ENCODE measurements around the gene FLNC.

The FLNC gene

DNA sequence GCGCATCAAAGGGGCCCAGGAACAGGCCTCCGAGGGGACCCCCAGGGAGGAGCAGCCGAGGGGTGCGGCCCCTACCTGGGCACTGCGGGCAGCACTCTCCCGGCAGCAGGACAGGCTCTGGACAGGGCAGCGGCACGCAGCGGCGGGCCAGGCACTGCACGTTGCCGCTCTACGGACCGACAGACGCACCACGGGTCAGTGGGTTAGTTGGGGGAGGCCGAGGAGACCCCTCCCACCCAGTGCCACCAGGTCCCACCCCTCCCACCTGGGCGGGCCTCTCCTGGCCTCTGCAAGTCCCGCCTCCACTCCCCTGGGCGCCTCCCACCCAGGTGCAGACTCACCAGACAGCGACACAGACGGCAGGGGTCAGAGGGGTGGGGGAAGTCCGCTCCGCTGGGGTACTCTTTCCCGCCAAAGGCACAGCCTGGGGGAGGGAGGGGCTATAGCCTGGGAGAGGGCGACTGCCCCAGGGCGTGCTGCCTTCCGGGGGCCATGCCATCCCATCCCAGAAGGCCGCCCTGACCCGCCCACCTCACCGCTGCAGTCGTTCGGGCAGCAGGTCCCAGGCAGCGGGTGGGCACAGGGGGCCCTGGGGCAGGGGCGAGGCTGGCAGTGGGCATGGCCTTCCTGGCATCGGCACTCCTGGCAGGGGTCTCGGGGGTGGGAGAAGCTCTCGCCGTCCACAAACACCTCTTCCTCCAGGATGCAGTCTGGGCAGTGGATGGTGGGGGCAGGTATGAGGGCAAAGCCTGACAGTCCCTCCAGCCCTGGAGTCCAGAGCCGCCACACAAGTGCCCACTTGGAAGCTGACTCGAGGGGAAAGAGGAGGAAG, 61.1 kb downstream of the FLNC start:
- DNase-seq (ENCODE audit: low read depth) = no peak

DNA sequence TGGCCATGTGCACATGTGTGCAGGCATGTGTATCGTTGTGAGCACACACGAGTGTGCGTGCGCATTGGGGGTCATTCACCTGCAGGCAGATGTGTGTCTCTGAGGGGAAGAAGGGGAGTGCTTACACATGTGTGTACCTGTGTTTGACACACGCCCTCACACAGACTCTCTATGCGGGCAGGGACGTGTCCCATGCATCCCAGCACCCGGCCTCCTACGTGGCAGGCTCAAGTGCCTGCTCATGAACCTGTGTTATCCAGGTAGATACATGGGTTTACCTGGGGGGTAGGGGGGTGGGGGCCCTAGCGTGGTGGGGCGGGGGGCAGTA, 61.7 kb downstream of the FLNC start:
- no peak for DNase-seq (ENCODE audit: low read depth)

DNA sequence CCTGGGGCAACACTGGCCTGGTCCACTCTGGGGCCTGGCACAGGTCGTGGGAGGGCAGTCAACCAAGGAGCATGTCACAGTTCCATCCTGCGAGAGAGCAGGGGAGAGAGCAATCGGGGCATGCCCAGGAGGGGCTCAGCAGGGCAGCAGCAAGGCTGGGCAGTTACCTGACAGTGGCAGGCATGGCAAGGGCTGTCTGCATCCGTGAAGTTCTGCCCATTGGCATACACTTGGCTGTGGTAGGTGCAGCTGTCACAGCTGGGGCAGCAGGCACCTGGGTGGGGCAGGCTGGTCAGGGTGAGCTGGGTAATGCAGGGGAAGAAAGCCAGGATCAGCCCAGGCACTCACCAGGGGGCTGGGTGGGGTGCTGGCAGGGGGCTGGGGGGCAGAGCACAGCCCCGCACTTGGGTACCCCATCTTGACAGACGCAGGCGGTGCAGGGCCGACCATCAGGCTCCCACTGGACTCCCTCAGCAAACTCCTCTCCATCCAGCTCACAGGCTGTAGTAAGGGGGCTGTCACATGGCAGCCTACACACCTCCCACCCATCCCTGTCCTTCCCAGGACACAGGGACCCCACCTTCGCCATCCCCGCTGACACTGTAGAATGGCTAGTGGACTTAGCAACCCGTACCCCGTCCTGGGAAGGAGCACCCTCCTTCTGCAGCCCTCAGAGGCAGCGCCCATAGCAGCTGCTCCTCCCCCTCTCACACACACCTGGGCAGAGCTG, 62.5 kb downstream of the FLNC start:
- no peak for DNase-seq (ENCODE audit: low read depth)

DNA sequence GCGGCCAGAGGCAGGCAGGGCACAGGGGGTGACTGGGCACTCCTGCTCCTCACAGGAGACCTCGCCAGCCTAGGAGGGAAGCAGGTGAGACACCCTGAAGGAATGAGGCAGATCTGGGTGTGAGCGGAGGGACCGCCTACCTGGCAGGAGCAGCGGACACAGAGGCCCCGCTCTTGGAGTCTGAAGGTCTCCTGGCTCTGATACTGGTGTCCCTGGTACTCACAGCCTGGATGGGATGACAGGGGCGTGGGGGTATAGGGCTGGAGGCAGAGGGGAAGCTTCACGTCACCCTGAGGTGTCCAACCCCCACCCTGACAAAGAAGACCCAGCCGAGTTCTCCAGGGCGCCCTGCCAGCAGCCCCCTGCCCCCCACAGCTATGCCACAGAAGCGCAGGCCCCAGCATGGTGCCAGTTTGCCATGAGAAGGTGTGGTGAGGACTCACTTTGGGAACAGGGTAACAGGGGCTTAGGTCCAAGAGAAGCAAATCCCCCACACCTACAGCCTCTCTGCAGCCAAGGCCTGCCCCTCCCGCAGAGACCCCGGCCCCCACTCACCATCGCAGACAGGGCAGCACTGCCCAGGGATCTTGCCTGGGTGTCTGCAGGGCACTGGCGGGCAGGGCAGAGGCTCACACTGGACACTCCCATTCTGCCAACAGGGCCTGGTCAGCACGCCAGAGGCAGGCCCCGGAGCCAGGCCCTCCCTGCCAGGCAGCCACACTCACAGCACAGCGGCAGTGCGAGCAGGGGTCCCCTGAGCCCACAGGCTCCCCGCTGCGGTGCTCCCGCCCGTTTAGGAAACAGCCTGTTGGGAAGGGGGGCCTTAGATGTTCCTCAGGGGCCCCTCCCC, 63.3 kb downstream of the FLNC start:
- DNase-seq (ENCODE audit: low read depth) = no peak

- DNase-seq (ENCODE audit: low read depth) = no peak
Measured at GRCh38 chr7:128894101-128894440, 63.9 kb downstream of the FLNC start.

GRCh38 chr7:128895320-128895719, 65.1 kb downstream of the FLNC start:
- DNase-seq (ENCODE audit: low read depth) = no peak

GRCh38 chr7:128899392-128899791, 69.2 kb downstream of the FLNC start:
- DNase-seq (ENCODE audit: low read depth) = no peak

DNA sequence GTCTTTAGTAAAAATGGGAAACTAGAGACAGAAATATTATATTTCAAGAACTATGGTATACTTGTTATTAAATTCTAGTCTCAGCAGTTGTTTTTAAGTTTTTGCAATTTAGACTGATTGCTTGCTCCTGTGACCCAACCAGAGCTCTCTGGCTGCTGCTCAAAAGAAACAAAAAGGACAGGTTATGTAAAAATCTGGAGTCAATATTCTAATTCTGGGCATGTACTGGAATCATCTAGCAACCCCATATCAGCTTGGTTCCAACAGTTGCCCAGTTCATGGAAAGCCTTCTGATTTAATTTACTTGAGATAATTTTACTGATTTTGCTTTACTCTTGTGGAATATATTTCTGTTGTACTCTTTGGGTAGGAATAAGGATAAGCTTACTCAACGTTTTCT, 70.0 kb downstream of the FLNC start:
- DNase-seq (ENCODE audit: low read depth) = no peak

DNA sequence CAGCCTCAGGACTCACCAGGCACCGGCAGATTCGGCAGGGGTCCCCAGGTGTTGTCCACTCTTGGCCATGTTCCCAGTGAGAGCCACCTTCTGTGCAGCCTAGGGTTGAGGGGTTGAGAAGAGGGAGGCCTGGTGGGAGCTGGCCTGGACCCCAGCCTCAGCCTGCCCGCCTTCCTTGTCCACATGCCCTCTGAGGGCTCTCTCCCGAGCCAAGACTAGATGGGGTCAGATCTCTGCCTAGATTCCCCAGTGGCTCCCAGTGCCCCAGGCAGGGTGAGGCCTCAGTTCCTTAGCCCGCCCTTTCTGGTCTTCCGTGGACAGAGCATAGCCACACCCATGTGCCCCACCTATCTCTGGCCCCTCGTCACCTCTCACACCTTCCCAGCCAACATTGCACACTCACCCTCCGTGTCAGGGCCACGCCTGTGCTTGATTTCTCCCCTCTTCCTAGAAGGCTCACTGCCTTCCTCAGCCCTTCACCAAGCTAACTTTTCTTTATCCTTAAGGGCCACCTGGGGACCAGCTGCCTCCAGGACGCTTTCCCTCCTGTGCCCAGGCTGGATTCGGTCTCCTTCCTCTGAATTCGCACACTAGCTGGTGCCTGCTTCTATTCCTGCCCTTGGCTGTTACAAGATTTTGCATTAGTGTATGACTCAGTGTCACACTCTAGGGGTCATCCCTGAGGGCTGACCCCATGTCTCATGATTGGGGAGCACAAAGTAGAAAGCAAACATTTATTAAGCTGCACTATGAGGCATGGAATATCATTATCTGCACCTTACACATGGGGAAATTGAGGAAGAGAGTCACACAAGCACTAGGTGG, 72.8 kb downstream of the FLNC start:
- DNase-seq (ENCODE audit: low read depth) = no peak

DNA sequence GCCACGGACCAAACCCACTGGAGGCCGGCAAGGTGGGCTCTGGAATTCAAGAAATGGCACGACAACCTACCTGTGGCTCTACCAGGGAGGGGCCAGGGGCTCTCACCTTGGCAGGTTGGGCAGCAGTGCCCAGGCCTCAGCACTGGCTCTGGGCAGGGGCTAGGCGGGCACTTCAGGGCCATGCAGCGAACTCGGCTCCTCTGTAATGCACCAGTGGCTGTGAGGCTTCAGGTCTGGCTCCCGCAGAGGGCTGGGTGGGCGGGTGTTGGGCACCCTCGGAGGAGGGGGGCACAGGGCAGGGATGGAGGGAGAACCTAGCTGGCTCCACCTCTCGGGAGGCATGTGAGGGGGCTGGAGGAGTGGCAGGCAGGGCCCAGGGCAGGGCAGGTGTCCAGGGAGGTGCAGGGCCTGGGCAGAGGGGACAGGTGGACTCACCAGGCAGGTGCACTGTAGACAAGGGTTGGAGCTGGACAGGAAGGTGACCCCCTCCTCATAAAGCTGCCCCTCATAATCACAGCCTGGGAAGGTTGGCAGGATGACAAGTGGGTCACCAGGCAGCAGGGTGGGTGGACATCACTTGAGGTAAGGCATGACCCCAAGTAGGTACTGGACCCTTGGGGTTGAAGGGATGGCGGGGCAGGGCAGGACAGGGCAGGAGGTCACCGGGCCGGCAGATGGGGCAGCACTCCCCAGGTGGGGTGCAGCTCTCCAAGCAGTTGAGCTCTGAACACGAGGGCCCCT, 73.6 kb downstream of the FLNC start:
- no peak for DNase-seq (ENCODE audit: low read depth)

DNA sequence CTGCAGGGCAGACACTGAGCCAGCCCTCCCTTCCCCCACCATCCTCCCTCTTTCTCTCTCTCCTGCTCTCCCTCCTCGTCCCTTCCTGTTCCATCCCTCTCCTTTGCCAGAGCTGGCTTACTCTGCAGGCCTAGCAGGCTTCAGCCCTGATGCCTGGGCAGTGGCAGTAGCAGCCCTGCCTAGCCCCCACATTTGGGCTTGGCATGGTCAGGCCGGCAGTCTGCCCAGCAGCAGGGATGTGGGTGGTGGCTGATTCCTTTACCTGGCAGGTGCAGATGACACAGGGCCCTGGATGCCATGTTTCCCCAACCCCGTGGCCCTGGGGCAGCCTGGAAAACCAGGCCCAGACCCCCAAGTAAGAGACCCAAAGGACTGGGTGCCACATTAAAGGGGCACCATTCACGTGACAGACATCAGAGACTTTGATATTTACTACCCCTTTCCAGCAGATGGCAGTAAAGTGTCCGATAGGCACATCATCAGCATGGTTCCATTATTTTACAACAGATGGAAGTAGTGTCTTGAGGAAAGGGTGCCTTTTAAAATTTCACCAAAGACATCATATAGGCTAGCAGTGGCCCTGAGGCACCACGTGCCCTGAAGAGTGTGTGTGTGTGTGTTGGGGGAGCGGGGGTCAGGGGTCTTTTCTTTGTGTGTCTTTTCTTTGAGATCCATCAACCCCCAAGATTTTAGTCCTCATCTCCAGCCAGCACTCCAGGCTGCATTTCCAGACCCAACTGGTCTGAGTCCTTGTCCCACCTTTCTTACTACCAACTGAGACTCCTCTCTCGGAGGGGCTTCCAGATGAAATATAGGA, 74.4 kb downstream of the FLNC start:
- DNase-seq (ENCODE audit: low read depth) = no peak

GRCh38 chr7:128906001-128906765, 76.0 kb downstream of the FLNC start:
- no peak for DNase-seq (ENCODE audit: low read depth)

DNA sequence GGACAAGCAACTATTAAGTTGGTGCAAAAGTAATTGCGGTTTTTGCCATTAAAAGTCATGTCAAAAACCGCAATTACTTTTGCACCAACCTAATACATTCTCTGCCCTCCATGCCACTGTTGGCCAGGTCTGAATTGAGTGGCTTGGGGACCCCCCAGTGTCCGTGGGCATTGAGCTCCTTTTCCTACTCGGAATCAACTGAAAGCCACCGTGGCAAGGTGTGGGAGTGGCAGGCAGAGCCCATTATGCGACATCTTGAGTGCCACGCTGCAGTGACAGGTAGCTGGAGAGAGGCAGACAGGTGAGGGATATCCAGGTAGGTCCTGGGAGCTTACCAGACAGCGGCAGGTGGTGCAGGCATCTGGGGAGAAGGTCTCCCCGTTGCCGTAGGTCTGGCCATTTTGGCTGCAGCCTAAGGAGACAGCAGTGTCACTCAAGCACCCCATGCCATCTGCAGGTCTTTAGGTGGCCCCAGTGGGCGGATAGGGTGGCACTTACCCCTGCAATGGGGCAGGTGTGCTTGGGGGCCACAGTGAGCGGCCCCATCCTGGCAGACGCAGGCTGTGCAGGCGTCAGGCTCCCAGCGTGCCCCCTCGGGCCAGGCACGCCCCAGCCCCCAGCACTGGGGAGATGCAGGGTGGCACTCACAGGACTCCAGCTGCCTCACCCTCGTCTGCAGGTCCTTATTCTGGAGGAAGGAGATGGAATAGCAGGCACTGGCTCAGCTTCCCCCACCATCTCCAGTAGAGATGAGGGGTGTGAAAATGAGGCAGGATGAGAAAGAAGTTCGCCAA, 76.8 kb downstream of the FLNC start:
- no peak for DNase-seq (ENCODE audit: low read depth)
